ENCODE results near the gene RAB5B. TPM values are rescaled to one million over a fixed set of nuclear protein-coding genes. Genes with fewer than 3 reads are reported as not detected.
A peak's percentile ranks its signal among the peaks of the same experiment; 100 is the strongest.
"Not testable (repeated sequence)": the region's sequence is repeated elsewhere in the genome, so short reads cannot be mapped to it uniquely, and the experiment has no call there.

The RAB5B gene
- total RNA-seq, 1 donor from 2014 or later, result 83.8 TPM

DNA sequence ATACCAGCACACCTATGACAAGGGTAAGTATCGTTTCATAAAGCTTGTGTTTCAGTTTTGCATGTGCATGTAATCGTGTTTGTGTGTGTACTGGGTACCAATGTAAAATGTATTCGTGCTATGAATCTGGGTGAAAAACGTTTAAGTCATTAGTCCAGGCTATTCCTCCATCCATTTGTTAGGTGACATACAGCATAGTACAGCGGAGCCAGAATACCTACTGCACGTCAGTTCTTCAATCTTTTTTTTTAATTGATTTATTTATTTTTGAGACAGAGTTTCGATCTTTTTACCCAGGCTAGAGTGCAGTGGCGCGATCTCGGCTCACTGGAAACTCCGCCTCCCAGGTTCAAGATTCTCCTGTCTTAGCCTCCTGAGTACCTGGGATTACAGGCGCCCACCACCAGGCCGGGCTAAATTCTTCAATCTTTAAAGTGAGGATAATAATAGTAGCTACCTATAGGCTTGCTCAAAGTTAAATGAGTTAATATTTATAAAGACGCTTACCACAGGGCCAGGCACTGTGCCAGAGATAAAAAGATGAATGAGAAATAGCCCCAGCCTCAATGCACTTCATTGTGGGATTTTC, 67.2 kb downstream of the RAB5B start:
- CTCF ChIA-PET, result interaction anchor here (1.0 to 1.6 kb wide), 4 partner anchors 45 to 302 kb away, joined by 3 to 7 read pairs (median 5); partner anchors contain the start of genes ORMDL2 and SARNP

DNA sequence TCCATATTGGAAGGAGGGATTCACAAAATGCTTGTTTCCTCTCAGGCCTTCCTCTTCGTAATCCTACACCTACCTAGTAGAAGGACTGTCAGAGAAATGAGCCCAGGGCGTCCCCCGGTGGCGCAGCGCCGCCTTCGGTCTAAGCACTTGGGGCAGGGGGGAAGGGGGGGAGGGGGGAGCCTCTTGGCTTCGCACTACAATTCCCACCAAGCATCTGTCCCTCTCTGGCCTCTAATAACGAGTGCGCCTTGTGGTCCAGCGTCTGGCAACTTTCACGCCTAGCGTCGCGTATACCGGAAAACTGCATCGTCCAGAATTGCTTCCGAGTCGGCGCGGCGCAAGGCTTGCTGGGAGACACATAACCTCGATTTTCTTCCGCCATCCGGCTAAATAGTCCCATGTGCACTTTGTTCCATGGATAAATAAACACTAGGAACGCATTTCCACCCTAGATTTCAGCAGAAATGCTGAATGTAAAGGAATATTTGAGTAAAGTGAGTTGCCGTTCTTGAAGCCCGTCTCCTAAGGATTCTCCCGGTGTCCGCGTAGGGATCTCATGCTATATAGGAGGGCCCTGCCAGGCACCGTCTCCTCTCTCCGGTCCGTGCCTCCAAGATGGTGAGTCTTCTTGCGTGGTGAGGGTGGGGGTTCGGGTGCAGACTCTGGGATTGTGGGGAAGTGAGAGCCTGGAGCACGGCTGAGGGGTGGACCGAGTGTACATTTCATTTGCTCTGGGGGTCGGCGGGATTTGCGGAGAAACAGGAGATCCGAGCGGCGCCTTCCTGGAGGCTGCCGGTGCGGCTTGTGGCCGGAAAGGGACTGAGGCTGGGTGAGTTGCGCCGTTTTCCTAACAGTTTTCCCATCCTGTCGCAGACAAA, 67.9 kb downstream of the RAB5B start, which contains the start of gene RPS26:
Gene RPS26 (plus strand): TSS at position 367 of the 878 bp plus-strand sequence. CDS start 249 bp downstream, at position 616.
- peak; percentile 77 for DNase-seq
- intact Hi-C loops (cut with micrococcal nuclease), result loop anchor here (1.0 kb wide), 11 partner anchors 34 to 325 kb away; partner anchors contain the start of genes BLOC1S1, DNAJC14, PA2G4 and PYM1
- peaks cover 44% of the 10 kb centered on the region for H3K36me3 Mint-ChIP-seq (ENCODE audit: low read depth)
- ChIA-PET POLR2A (interaction anchor here (0.5 to 1.4 kb wide), 8 partner anchors 61 to 211 kb away, joined by 3 to 8 read pairs (median 3); partner anchors contain the start of genes PA2G4, RAB5B and ZC3H10), CTCF (interaction anchor here (1.0 to 1.6 kb wide), 2 partner anchors 50 to 303 kb away, joined by 5 read pairs; no protein-coding TSS in a partner anchor)
- TF ChIP-seq, protein P1, sequence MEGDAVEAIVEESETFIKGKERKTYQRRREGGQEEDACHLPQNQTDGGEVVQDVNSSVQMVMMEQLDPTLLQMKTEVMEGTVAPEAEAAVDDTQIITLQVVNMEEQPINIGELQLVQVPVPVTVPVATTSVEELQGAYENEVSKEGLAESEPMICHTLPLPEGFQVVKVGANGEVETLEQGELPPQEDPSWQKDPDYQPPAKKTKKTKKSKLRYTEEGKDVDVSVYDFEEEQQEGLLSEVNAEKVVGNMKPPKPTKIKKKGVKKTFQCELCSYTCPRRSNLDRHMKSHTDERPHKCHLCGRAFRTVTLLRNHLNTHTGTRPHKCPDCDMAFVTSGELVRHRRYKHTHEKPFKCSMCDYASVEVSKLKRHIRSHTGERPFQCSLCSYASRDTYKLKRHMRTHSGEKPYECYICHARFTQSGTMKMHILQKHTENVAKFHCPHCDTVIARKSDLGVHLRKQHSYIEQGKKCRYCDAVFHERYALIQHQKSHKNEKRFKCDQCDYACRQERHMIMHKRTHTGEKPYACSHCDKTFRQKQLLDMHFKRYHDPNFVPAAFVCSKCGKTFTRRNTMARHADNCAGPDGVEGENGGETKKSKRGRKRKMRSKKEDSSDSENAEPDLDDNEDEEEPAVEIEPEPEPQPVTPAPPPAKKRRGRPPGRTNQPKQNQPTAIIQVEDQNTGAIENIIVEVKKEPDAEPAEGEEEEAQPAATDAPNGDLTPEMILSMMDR (IDR thresholded peaks at IDR 0.05), result no peak
- H3K27me3 Mint-ChIP-seq, result no peaks in the 10 kb centered on the region
- H3K27ac Mint-ChIP-seq, result peak within 1 kb of the TSS; percentile 98
- peak; percentile 93 for ATAC-seq (ENCODE audit: low read depth)
- H3K9me3 Mint-ChIP-seq, result no peaks in the 10 kb centered on the region
- peak within 1 kb of the TSS; percentile 99 for H3K4me3 Mint-ChIP-seq
- H3K4me1 Mint-ChIP-seq, result peaks cover 33% of the 10 kb centered on the region

More for the DNA sequence above, 67.2 kb downstream of the RAB5B start:
- TF ChIP-seq, protein P1 (IDR thresholded peaks at IDR 0.05), result no peak
- no peaks in the 10 kb centered on the region for H3K9me3 Mint-ChIP-seq
- POLR2A ChIA-PET, result interaction anchor here (0.6 to 1.4 kb wide), 10 partner anchors 64 to 303 kb away, joined by 3 to 8 read pairs (median 4); partner anchors contain the start of genes CNPY2, ORMDL2, PA2G4 and RAB5B
- no peak for DNase-seq
- H3K4me3 Mint-ChIP-seq, result peak overlapping the region; percentile 99
- H3K36me3 Mint-ChIP-seq (ENCODE audit: low read depth), result peaks cover 43% of the 10 kb centered on the region
- peak overlapping the region; percentile 98 for H3K27ac Mint-ChIP-seq
- peaks cover 29% of the 10 kb centered on the region for H3K4me1 Mint-ChIP-seq
- no peaks in the 10 kb centered on the region for H3K27me3 Mint-ChIP-seq
- intact Hi-C loops (cut with micrococcal nuclease), result loop anchor here (1.0 kb wide), 11 partner anchors 34 to 325 kb away; partner anchors contain the start of genes BLOC1S1, DNAJC14, PA2G4 and PYM1
- no peak for ATAC-seq (ENCODE audit: low read depth)

DNA sequence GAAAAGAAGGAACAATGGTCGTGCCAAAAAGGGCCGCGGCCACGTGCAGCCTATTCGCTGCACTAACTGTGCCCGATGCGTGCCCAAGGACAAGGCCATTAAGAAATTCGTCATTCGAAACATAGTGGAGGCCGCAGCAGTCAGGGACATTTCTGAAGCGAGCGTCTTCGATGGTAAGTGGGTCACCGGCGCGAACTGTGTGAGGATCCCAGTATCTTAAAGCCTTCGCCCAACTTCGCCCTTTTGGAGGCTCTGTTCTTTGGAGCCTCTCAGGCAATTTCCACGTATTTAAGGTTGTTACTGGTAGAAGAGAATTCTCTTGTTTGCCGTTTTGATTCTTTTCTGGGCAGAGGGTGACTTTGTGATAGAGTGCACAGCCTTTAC, 68.5 kb downstream of the RAB5B start:
- DNase-seq; POLR2A ChIA-PET; intact Hi-C loops (cut with micrococcal nuclease); ATAC-seq (ENCODE audit: low read depth); CTCF ChIA-PET; H3K9me3 Mint-ChIP-seq; H3K27me3 Mint-ChIP-seq: not testable (repeated sequence)
- Mint-ChIP-seq H3K4me3 (peak overlapping the region; percentile 99), H3K4me1 (peaks cover 38% of the 10 kb centered on the region), H3K36me3 (ENCODE audit: low read depth) (peaks cover 44% of the 10 kb centered on the region), H3K27ac (peak overlapping the region; percentile 98)

DNA sequence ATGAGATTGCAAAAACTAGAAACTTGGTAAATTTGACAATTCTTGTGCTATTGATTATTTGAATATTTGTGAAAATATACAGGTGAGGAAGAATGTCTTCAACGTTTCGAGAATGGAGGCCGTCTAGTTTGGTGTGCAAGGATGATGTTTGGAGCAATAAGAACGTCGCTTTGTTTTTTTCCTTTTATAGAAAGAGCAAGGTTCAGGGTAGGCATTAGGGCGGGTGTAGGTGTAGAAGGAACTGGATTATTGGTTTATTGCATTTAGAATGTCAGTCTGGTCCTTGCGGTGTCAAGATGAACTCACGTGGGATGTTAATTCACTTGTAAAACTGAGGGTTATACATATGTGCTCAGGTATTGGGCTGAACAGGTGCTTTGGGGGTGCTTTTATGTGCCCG, 69.0 kb downstream of the RAB5B start:
- DNase-seq, result no peak
- ATAC-seq (ENCODE audit: low read depth), result no peak
- H3K27me3 Mint-ChIP-seq, result no peaks in the 10 kb centered on the region

More for the DNA sequence above, 69.0 kb downstream of the RAB5B start:
- intact Hi-C loops (cut with micrococcal nuclease), result no loop called here
- peaks cover 44% of the 10 kb centered on the region for H3K36me3 Mint-ChIP-seq (ENCODE audit: low read depth)
- H3K4me3 Mint-ChIP-seq, result peak overlapping the region; percentile 99
- TF ChIP-seq, protein P1 (IDR thresholded peaks at IDR 0.05), result no peak
- ChIA-PET POLR2A (no interaction called here), CTCF (no interaction called here)
- peaks cover 38% of the 10 kb centered on the region for H3K4me1 Mint-ChIP-seq
- no peaks in the 10 kb centered on the region for H3K9me3 Mint-ChIP-seq
- H3K27ac Mint-ChIP-seq, result peak overlapping the region; percentile 98

Other genes with a start within 250 kb of the RAB5B start
- gene CD63, start 245.1 kb upstream of the RAB5B start, total RNA-seq, result 104 and 111 TPM in 2 replicates
- 5.2 and 6.4 TPM in 2 replicates for gene GDF11, start 231.0 kb upstream of the RAB5B start, total RNA-seq
- gene SARNP, start 156.4 kb upstream of the RAB5B start, total RNA-seq, result 53.6 and 58.7 TPM in 2 replicates
- gene ORMDL2, start 156.0 kb upstream of the RAB5B start, total RNA-seq, result 68.0 and 70.9 TPM in 2 replicates
- gene DNAJC14, start 144.5 kb upstream of the RAB5B start, total RNA-seq, result 34.2 and 37.4 TPM in 2 replicates
- 0.31 TPM in 1 of 2 replicates, not detected in the other for gene MMP19, start 131.1 kb upstream of the RAB5B start, total RNA-seq
- gene PYM1, start 46.2 kb upstream of the RAB5B start, total RNA-seq, result 39.6 and 41.7 TPM in 2 replicates
- 86.8 and 95.9 TPM in 2 replicates for gene DGKA, start 42.9 kb upstream of the RAB5B start, total RNA-seq
- gene PMEL, start 8.0 kb upstream of the RAB5B start, total RNA-seq, result 0.27 TPM in 1 of 2 replicates, not detected in the other
- 25.7 and 29.0 TPM in 2 replicates for gene CDK2, start 7.2 kb upstream of the RAB5B start, total RNA-seq
- 5.4 and 5.6 TPM in 2 replicates for gene SUOX, start 23.2 kb downstream of the RAB5B start, total RNA-seq
- 4.1 and 6.4 TPM in 2 replicates for gene IKZF4, start 47.0 kb downstream of the RAB5B start, total RNA-seq
- gene RPS26, start 67.8 kb downstream of the RAB5B start, total RNA-seq, result 23.9 and 28.1 TPM in 2 replicates
- not detected in 2 replicates for gene ERBB3, start 106.1 kb downstream of the RAB5B start, total RNA-seq
- gene PA2G4, start 130.5 kb downstream of the RAB5B start, total RNA-seq, result 137 and 155 TPM in 2 replicates
- 5,829 and 6,631 TPM in 2 replicates for gene RPL41, start 142.6 kb downstream of the RAB5B start, total RNA-seq
- 15.4 and 17.1 TPM in 2 replicates for gene ZC3H10, start 144.2 kb downstream of the RAB5B start, total RNA-seq
- 120 and 137 TPM in 2 replicates for gene ESYT1, start 154.2 kb downstream of the RAB5B start, total RNA-seq
- gene MYL6B, start 178.5 kb downstream of the RAB5B start, total RNA-seq, result 25.2 and 36.2 TPM in 2 replicates
- gene MYL6, start 184.3 kb downstream of the RAB5B start, total RNA-seq, result 921 and 1,059 TPM in 2 replicates
- 109 and 136 TPM in 2 replicates for gene SMARCC2, start 215.4 kb downstream of the RAB5B start, total RNA-seq
- gene RNF41, start 247.8 kb downstream of the RAB5B start, total RNA-seq, result 75.8 and 86.0 TPM in 2 replicates

All from activated B cell treated with CpG ODN at 0.5 μM for 24 hours (primary cell).